Hippocampal formation (tissue), 2 donors: ENCODE data around the gene IP6K3.

ENCODE experiments used
- DNase-seq, 2 donors: peaks; one replicate each; lab custom pipeline; 2025; lab: John Stamatoyannopoulos, UW

The IP6K3 gene

GRCh38 chr6:33689148-33689494 lies 57.6 kb downstream of the IP6K3 start:
- DNase-seq = no peak

GRCh38 chr6:33688451-33689147 lies 58.1 kb downstream of the IP6K3 start:
- no peak for DNase-seq

GRCh38 chr6:33688006-33688405 lies 58.7 kb downstream of the IP6K3 start:
- no peak for DNase-seq

- no peak for DNase-seq
Observed at GRCh38 chr6:33686981-33687975, 59.4 kb downstream of the IP6K3 start.

GRCh38 chr6:33686225-33686924 lies 60.3 kb downstream of the IP6K3 start:
- no peak for DNase-seq

- no peak for DNase-seq
Observed at GRCh38 chr6:33685411-33686224, 61.1 kb downstream of the IP6K3 start.

GRCh38 chr6:33684983-33685382 lies 61.7 kb downstream of the IP6K3 start:
- DNase-seq = no peak

- no peak for DNase-seq
Observed at GRCh38 chr6:33684428-33684896, 62.2 kb downstream of the IP6K3 start.

- DNase-seq = no peak
Observed at GRCh38 chr6:33683576-33684427, 62.9 kb downstream of the IP6K3 start.

GRCh38 chr6:33683051-33683571 lies 63.6 kb downstream of the IP6K3 start:
- DNase-seq = peak; percentile 23 to 73

GRCh38 chr6:33682341-33682740 lies 64.4 kb downstream of the IP6K3 start:
- DNase-seq = no peak

GRCh38 chr6:33679761-33680160 lies 66.9 kb downstream of the IP6K3 start:
- no peak for DNase-seq

GRCh38 chr6:33678932-33679490 lies 67.7 kb downstream of the IP6K3 start:
- DNase-seq = no peak

- no peak for DNase-seq
Observed at GRCh38 chr6:33678233-33678931, 68.3 kb downstream of the IP6K3 start.

- DNase-seq = no peak
Observed at GRCh38 chr6:33677689-33678088, 69.0 kb downstream of the IP6K3 start.

- no peak for DNase-seq
Observed at GRCh38 chr6:33677143-33677660, 69.5 kb downstream of the IP6K3 start.

GRCh38 chr6:33676416-33677142 lies 70.1 kb downstream of the IP6K3 start:
- DNase-seq = no peak

- DNase-seq = no peak
Observed at GRCh38 chr6:33675968-33676367, 70.7 kb downstream of the IP6K3 start.
